GM23338 (cell line): ENCODE data around the gene ARID3B. TPM values are rescaled to one million over a fixed set of nuclear protein-coding genes. Genes with fewer than 3 reads are reported as not detected.

Experiments
- ATAC-seq: fragments of 200-7000 bp; cut with Tn5 transposase; 3 replicates; pipeline ENCODE4 v1.9.1; 2020
- DNase-seq: peaks from one replicate; pipeline ENCODE4 v3.0.0-alpha.2; 2015; ENCODE audit warnings: low spot score
- H2AFZ ChIP-seq: fragments of 200-600 bp; sonication (generic); 2 replicates; pipeline ENCODE4 v1.8.0; 2016; ENCODE audit warnings: antibody characterized with exemption, mild to moderate bottlenecking, moderate library complexity
- H3F3A ChIP-seq: fragments of 200-600 bp; sonication (generic); replicated peaks from 2 replicates; pipeline ENCODE4 v1.8.0; 2017; ENCODE audit warnings: antibody characterized with exemption, mixed run types, low read depth
- H3K27ac ChIP-seq: fragments of 200-600 bp; sonication (generic); 2 replicates; pipeline ENCODE4 v1.6.1; 2016; ENCODE audit warnings: low read depth
- H3K27me3 ChIP-seq: fragments of 200-600 bp; sonication (generic); 2 replicates; pipeline ENCODE4 v1.8.0; 2016; ENCODE audit warnings: mild to moderate bottlenecking, mixed run types, moderate library complexity; ENCODE audit not compliant: insufficient read depth
- H3K36me3 ChIP-seq: fragments of 200-600 bp; sonication (generic); 2 replicates; pipeline ENCODE4 v1.8.0; 2016; ENCODE audit warnings: mild to moderate bottlenecking; ENCODE audit not compliant: insufficient read depth
- H3K4me1 ChIP-seq: fragments of 200-600 bp; sonication (generic); 2 replicates; pipeline ENCODE4 v1.8.0; 2016; ENCODE audit warnings: mild to moderate bottlenecking, moderate library complexity; ENCODE audit not compliant: insufficient read depth
- H3K4me2 ChIP-seq: fragments of 200-600 bp; sonication (generic); 2 replicates; pipeline ENCODE4 v1.7.1; 2017; ENCODE audit warnings: mixed run types
- H3K4me3 ChIP-seq: fragments of 200-600 bp; sonication (generic); 2 replicates; pipeline ENCODE4 v1.6.1; 2016; ENCODE audit warnings: mixed run types
- H3K79me2 ChIP-seq: fragments of 200-600 bp; sonication (generic); replicated peaks from 2 replicates; pipeline ENCODE4 v1.8.0; 2017; ENCODE audit warnings: mild to moderate bottlenecking; ENCODE audit not compliant: insufficient read depth
- H3K9me2 ChIP-seq: fragments of 200-600 bp; sonication (generic); 2 replicates; pipeline ENCODE4 v1.8.0; 2017; ENCODE audit not compliant: insufficient read depth
- H4K20me1 ChIP-seq: fragments of 200-600 bp; sonication (generic); replicated peaks from 2 replicates; pipeline ENCODE4 v1.8.0; 2017; ENCODE audit warnings: mild to moderate bottlenecking; ENCODE audit not compliant: insufficient read depth
- H3K27ac Mint-ChIP-seq: 2 replicates; pipeline ENCODE4 v1.8.0; 2020; ENCODE audit warnings: inconsistent platforms, mild to moderate bottlenecking, moderate library complexity, mixed read lengths
- H3K27me3 Mint-ChIP-seq: 3 replicates; pipeline ENCODE4 v1.8.0; 2022; ENCODE audit warnings: low read depth, mild to moderate bottlenecking, moderate library complexity, mixed read lengths, inconsistent platforms; ENCODE audit not compliant: insufficient read depth, poor library complexity
- H3K36me3 Mint-ChIP-seq: 3 replicates; pipeline ENCODE4 v1.8.0; 2021; ENCODE audit warnings: low read depth, mild to moderate bottlenecking, inconsistent platforms, moderate library complexity, mixed read lengths
- H3K4me1 Mint-ChIP-seq: 3 replicates; pipeline ENCODE4 v1.8.0; 2020; ENCODE audit warnings: mild to moderate bottlenecking, inconsistent platforms, mixed read lengths
- H3K4me3 Mint-ChIP-seq: 3 replicates; pipeline ENCODE4 v1.8.0; 2021; ENCODE audit warnings: moderate library complexity, mild to moderate bottlenecking, inconsistent platforms, mixed read lengths
- H3K9me3 Mint-ChIP-seq: 3 replicates; pipeline ENCODE4 v1.8.0; 2020; ENCODE audit warnings: moderate library complexity, mild to moderate bottlenecking, inconsistent platforms, mixed read lengths
- EZH2phosphoT487 ChIP-seq: fragments of 200-600 bp; sonication (generic); IDR thresholded peaks from one replicate; pipeline ENCODE4 v1.8.1; 2018; ENCODE audit warnings: antibody characterized with exemption; ENCODE audit not compliant: unreplicated experiment
- NANOG ChIP-seq: IDR thresholded peaks from 2 replicates; pipeline ENCODE4 v1.6.1; 2016; ENCODE audit warnings: antibody characterized with exemption, borderline replicate concordance
- ZNF114 ChIP-seq: fragments of 250-450 bp; sonication (Bioruptor Pico); IDR thresholded peaks from 2 replicates; pipeline ENCODE4 v1.5.0; 2020; ENCODE audit warnings: mild to moderate bottlenecking, moderate library complexity
- ZNF462 ChIP-seq: fragments of 250-450 bp; sonication (Bioruptor Pico); IDR thresholded peaks from 2 replicates; pipeline ENCODE4 v1.5.0; 2020; ENCODE audit warnings: mild to moderate bottlenecking, moderate library complexity
- polyA plus RNA-seq: library from polyadenylated mRNA; unstranded; fragments of >200 nt; fragmentation: Nextera tagmentation; extraction: Ambion mirVana; gene quantifications from 2 replicates; pipeline ENCODE4 v1.2.1, GENCODE V29; 2016
- total RNA-seq: library from RNA; depleted of rRNA; stranded (reverse); fragments of >200 nt; shearing (Covaris generic); gene quantifications from 2 replicates; pipeline ENCODE4 v1.2.3, GENCODE V29; 2014
- TF ChIP-seq, protein P1 (sequence below), 2 experiments: fragments of 200-600 bp in 1 of 2; sonication (generic) in 1 of 2; conservative IDR thresholded peaks; 2 replicates each; pipeline versions ENCODE4 v1.5.1 to v1.6.1; 2016 to 2017; ENCODE audit warnings: antibody characterized with exemption in 2 of 2, low read depth in 2 of 2, mild to moderate bottlenecking in 2 of 2, moderate library complexity in 1 of 2
- TF ChIP-seq, protein P2 (sequence below): IDR thresholded peaks from 2 replicates; pipeline ENCODE4 v1.6.1; 2016; ENCODE audit warnings: antibody characterized with exemption

Gene ARID3B
- total and polyA plus RNA-seq, 2 experiments from 2014 or later = 65.5 to 147 TPM

GRCh38 chr15:74568594-74568993 lies 27.6 kb downstream of the ARID3B start:
- peak overlapping the region; percentile 78 for H3K27ac ChIP-seq
- H3K79me2 ChIP-seq = peaks cover 71% of the 10 kb centered on the region
- no peaks in the 10 kb centered on the region for H3K9me2 ChIP-seq
- H3K4me2 ChIP-seq = no peak overlapping the region
- H3K27me3 Mint-ChIP-seq = peaks cover 1% of the 10 kb centered on the region
- no peak overlapping the region for H3K4me3 ChIP-seq
- DNase-seq = no peak
- H4K20me1 ChIP-seq = peaks cover 75% of the 10 kb centered on the region
- no peaks in the 10 kb centered on the region for H3K9me3 Mint-ChIP-seq
- H3K36me3 Mint-ChIP-seq = peaks cover 71% of the 10 kb centered on the region
- H3K4me1 ChIP-seq = no peaks in the 10 kb centered on the region
- no peaks in the 10 kb centered on the region for H3K27me3 ChIP-seq
- H3K4me3 Mint-ChIP-seq = no peak overlapping the region
- H3K36me3 ChIP-seq = peaks cover 32% of the 10 kb centered on the region
- no peak overlapping the region for H3K27ac Mint-ChIP-seq
- ATAC-seq = no peak
- peaks cover 15% of the 10 kb centered on the region for H3K4me1 Mint-ChIP-seq
- H3F3A ChIP-seq = peaks cover 15% of the 10 kb centered on the region
- H2AFZ ChIP-seq = no peak overlapping the region
- TF ChIP-seq, protein P1, sequence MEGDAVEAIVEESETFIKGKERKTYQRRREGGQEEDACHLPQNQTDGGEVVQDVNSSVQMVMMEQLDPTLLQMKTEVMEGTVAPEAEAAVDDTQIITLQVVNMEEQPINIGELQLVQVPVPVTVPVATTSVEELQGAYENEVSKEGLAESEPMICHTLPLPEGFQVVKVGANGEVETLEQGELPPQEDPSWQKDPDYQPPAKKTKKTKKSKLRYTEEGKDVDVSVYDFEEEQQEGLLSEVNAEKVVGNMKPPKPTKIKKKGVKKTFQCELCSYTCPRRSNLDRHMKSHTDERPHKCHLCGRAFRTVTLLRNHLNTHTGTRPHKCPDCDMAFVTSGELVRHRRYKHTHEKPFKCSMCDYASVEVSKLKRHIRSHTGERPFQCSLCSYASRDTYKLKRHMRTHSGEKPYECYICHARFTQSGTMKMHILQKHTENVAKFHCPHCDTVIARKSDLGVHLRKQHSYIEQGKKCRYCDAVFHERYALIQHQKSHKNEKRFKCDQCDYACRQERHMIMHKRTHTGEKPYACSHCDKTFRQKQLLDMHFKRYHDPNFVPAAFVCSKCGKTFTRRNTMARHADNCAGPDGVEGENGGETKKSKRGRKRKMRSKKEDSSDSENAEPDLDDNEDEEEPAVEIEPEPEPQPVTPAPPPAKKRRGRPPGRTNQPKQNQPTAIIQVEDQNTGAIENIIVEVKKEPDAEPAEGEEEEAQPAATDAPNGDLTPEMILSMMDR (conservative IDR thresholded peaks at IDR 0.05; ENCODE audit: low read depth in 2 of 2) = no peak
- no peak for TF ChIP-seq ZNF114 (CRISPR knock-in tag)

DNA sequence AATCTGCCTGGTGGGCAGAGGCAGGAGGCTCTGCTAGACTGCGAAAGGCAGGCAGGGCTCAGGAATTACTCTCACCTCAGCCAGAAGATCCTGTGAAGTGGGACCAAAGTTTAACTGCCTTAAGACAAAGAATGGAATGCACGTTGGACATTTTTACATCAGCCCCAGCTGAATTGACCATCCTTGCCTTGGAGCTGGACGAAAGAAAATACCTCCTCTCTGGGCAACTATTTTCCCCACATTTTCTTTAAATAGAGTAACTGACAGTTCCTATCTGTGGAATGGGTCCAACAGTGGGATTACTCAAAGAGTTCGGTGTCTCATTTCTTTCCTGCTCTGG lies 28.7 kb downstream of the ARID3B start:
- H4K20me1 ChIP-seq = peaks cover 73% of the 10 kb centered on the region

More for the DNA sequence above, 28.7 kb downstream of the ARID3B start:
- peaks cover 60% of the 10 kb centered on the region for H3K79me2 ChIP-seq
- no peak overlapping the region for H3K4me2 ChIP-seq
- H3K4me3 ChIP-seq = no peak overlapping the region
- peaks cover 43% of the 10 kb centered on the region for H3K36me3 ChIP-seq
- H3K27ac ChIP-seq = peak overlapping the region; percentile 78; the same call in 1 of the 2 replicates
- Mint-ChIP-seq H3K4me3 (no peak overlapping the region), H3K27me3 (peaks cover 4% of the 10 kb centered on the region), H3K9me3 (no peaks in the 10 kb centered on the region), H3K4me1 (peaks cover 15% of the 10 kb centered on the region), H3K36me3 (peaks cover 72% of the 10 kb centered on the region), H3K27ac (no peak overlapping the region)
- no peaks in the 10 kb centered on the region for H3K27me3 ChIP-seq
- no peak overlapping the region for H2AFZ ChIP-seq
- H3K4me1 ChIP-seq = no peaks in the 10 kb centered on the region
- ATAC-seq = no peak
- TF ChIP-seq NANOG (no peak), EZH2phosphoT487 (no peak), ZNF462 (CRISPR knock-in tag) (no peak)
- TF ChIP-seq, protein P2, sequence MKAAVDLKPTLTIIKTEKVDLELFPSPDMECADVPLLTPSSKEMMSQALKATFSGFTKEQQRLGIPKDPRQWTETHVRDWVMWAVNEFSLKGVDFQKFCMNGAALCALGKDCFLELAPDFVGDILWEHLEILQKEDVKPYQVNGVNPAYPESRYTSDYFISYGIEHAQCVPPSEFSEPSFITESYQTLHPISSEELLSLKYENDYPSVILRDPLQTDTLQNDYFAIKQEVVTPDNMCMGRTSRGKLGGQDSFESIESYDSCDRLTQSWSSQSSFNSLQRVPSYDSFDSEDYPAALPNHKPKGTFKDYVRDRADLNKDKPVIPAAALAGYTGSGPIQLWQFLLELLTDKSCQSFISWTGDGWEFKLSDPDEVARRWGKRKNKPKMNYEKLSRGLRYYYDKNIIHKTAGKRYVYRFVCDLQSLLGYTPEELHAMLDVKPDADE = no peak
- no peak for DNase-seq
- H3F3A ChIP-seq = peaks cover 16% of the 10 kb centered on the region
- H3K9me2 ChIP-seq = no peaks in the 10 kb centered on the region
